Measurements from ENCODE around the gene CHRND.

CHRND gene

DNA sequence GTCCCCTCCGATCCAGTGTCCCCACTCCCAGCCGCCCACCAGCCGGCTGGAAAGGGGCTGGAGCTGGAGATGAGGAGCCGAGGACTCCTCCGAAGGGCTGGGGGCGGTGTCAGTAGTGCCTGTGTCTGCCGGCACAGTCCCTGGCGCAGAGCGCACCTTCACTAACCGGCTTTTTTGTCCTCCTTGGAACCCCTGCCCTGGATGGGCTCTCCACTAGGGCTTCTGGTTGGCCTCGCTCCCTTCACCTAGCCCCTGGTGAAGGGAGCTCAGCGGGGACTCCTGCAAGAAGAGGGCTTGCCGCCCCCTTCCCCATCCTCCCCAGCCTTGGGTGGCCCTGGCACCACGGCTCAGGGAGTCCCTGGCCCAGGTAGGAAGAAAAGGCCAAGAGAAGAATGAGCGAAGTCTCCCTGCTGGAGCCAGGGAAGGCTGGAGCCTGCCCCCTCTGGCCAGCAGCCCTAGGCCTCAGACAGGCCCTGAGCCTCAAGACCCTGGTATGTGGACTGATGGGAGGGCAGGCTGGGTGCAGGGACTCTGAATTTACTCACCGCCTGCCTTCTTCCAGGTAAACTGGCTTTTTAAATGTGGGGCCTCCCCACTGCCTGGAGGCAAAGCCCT is 37.8 kb upstream of the CHRND start:
- no peak for DNase-seq

DNA sequence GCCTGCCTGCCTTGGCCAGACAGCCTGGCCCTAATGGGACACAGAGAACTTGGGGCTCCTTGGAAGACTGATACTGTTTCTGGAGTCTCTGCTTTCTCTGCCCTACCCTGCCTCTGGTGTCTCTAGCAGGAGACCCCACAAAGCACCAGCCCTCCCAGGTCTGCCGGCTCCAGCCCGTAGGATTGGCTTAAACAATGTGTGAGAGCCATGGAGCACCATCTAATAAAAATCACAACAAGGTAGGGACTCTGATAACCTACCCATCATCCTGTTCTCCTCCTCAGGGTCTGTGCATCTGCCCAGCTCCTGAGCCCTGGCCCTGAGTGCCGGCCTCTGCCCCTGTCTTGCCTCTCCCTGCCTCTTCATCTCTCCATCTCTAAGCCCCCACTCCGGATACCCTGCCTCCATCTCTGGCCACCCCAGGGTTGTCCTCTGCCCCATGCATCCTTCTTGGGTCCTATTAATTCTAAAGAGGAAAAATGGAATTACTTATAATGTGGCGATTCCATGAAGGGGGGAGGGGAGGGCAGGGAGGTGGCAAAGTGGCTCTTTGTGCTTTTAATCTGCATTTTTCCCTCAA is 37.1 kb upstream of the CHRND start:
- DNase-seq = no peak

GRCh38 chr2:232489516-232490220 is 36.3 kb upstream of the CHRND start:
- no peak for DNase-seq

- DNase-seq = no peak
Measured at GRCh38 chr2:232490221-232491138, 35.5 kb upstream of the CHRND start.

- no peak for DNase-seq
Measured at GRCh38 chr2:232491139-232491780, 34.7 kb upstream of the CHRND start.

GRCh38 chr2:232492236-232492848 is 33.6 kb upstream of the CHRND start:
- DNase-seq = no peak

GRCh38 chr2:232492963-232493700 is 32.8 kb upstream of the CHRND start:
- no peak for DNase-seq

DNA sequence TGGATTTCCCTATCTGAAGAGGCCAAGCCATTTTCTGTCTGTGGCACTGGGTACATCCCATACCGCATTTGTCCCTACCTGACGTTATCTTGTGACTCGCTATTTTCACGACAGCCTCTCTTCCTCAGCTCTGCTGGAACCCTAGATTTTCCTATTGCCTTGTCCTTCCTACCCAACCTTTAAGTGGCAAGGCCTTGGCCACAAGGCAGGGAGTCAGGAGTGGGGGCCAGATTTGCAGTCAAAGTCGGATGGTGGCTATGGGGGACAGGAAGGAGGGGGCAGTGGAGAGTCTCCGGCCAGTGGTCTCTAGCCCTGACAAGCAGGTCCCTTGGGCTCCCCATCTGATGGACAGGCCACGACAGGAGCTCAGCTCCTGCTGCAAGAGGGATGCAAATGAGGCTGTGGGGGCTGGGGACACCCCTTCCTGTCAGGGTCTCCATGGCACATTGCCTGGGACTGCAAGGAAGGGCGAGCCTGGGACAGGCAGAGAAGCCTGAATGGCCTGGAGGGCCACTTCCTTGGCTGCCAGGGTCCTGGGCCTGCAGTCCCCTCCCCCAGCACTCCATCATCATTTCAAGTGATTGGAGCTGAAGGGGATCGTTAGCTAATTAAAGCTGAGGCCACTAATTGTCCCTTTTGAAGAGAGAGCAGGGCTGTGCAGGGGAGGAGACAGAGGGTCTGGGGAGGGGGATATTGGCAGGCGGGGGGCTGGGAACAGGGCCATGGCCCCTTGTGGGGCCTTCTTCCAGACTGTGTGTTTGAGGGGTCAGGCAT is 32.1 kb upstream of the CHRND start:
- DNase-seq = no peak

DNA sequence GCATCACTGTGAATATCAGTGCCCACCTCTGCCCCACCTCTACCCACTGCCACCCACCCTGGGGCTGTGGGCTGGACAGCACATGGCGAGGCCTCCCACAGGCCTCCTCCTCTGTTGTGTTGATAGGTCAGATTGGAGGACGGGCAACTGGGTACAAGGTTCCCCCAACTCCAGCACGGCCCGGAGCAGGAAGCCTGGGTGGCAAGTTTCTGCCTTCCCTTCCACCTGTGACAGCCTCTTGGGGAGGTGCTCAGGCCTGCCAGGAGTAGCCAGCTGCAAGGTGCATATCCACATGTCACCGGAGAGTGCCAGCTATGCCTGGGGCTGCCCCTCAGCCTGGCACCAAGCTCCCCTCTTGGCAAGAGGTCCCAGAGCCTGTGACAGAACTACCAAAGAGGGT is 31.4 kb upstream of the CHRND start:
- no peak for DNase-seq

- DNase-seq = no peak
Measured at GRCh38 chr2:232495292-232495691, 30.7 kb upstream of the CHRND start.

- DNase-seq = no peak
Measured at GRCh38 chr2:232496501-232497270, 29.3 kb upstream of the CHRND start.

DNA sequence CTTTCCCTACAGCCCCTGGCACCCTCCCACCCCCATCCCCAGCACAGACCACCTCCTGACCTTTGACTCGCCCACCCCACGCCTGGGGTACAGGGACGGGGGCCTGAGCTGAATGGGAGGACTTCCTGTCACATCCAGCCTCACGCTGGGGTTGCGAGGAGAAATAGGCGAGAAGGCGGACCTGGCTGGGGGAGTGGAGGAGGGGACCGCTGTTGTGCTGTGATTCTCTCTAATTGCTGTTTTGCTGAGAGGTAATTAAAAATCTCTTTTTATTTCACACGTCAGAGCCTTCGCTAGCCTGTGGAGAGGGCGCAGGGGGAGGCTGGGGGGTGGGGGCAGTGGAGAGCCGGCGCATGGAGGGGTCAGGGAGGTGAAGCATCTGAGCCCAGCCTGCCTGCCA is 28.6 kb upstream of the CHRND start:
- no peak for DNase-seq

GRCh38 chr2:232498452-232498851 is 27.5 kb upstream of the CHRND start:
- no peak for DNase-seq

DNA sequence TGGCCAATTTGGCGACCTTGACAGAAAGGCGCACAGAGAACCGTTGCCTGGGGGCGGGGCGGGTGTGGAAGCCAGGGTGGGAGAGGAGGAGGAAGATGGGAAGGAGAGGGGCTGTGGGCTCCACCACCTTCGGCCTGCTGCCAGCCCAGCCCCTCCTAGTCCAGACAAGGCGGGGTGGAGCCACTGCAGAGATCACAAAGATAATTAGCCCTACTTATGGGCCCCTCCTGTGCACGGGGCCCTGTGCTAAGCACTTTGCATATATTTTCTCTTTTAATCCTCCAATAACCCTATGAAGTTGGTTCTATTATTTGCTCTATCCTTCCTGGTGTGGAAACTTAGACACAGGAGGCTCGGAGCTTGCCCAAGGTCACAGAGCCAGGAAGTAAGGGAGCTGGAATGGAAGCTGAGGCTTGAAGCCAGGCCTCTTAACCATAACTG is 24.6 kb upstream of the CHRND start:
- DNase-seq = no peak

- no peak for DNase-seq
Measured at GRCh38 chr2:232501794-232502390, 24.1 kb upstream of the CHRND start.

- no peak for DNase-seq
Measured at GRCh38 chr2:232502511-232502910, 23.4 kb upstream of the CHRND start.

- DNase-seq = peak; percentile 12
Measured at GRCh38 chr2:232502911-232503808, 22.8 kb upstream of the CHRND start.

DNA sequence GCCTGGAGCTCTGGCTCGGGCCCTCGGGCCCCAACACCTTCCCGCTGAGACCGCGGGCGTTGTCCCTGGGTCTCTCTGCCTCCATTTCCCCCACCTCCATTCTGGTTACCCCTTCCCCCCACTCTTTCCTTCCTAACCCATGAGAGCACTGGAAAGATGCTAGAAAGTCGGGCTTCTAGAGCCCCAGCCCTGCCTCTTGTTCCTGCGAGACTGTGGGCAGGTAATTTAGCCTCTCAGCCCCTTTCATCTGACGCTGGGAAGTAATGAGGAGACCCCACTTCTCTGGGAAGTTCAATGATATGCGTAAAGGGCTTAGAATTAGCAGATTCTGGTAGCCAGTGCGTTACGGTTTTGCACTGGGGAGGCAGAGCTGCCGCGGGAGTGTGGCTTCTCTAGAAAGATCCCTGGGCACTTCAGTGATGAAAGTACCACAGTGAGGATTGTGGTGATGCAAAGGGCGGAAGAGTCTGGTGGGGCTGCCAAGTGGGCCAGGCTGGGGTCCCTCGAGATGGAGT is 22.1 kb upstream of the CHRND start:
- no peak for DNase-seq
